GM20000 (cell line): ENCODE results near the gene PAPPA2.

Source experiments
- DNase-seq: peaks from one replicate; pipeline ENCODE4 v3.0.0; 2012; ENCODE audit warnings: low spot score
- CTCF ChIP-seq: IDR thresholded peaks from 2 replicates; pipeline ENCODE4 v1.5.1; 2012; ENCODE audit warnings: mild to moderate bottlenecking, control low read depth; ENCODE audit errors: extremely low read depth, missing control alignments

Gene PAPPA2

GRCh38 chr1:176794897-176795508, 332.0 kb downstream of the PAPPA2 start:
- no peak for TF ChIP-seq CTCF
- no peak for DNase-seq

- no peak for TF ChIP-seq CTCF
- no peak for DNase-seq
Measured at GRCh38 chr1:176795929-176796328, 333.0 kb downstream of the PAPPA2 start.

GRCh38 chr1:176796583-176796982, 333.6 kb downstream of the PAPPA2 start:
- TF ChIP-seq CTCF = no peak
- DNase-seq = no peak

- no peak for TF ChIP-seq CTCF
- DNase-seq = no peak
Measured at GRCh38 chr1:176799327-176799726, 336.4 kb downstream of the PAPPA2 start.

- no peak for TF ChIP-seq CTCF
- DNase-seq = no peak
Measured at GRCh38 chr1:176800978-176801513, 338.1 kb downstream of the PAPPA2 start.

GRCh38 chr1:176801514-176802020, 338.6 kb downstream of the PAPPA2 start:
- DNase-seq = no peak
- no peak for TF ChIP-seq CTCF

GRCh38 chr1:176802316-176802715, 339.3 kb downstream of the PAPPA2 start:
- no peak for DNase-seq
- TF ChIP-seq CTCF = no peak
